Sigmoid colon (tissue), 3 donors: ENCODE measurements around the gene OR2T11.
"Not testable (repeated sequence)": the region's sequence is repeated elsewhere in the genome, so short reads cannot be mapped to it uniquely, and the experiment has no call there.

ENCODE experiments used
- CTCF ChIP-seq, 4 experiments: fragments of 450-650 bp in 3 of 4; fragments of 200-600 bp in 1 of 4; IDR thresholded peaks; one replicate each; pipeline ENCODE4 v1.5.1; 2016 to 2019; ENCODE audit warnings: antibody characterized with exemption in 4 of 4, mild to moderate bottlenecking in 3 of 4, moderate library complexity in 2 of 4
- POLR2A ChIP-seq, 2 donors: fragments of 450-650 bp; IDR thresholded peaks; one replicate each; pipeline ENCODE4 v1.6.1; 2016; ENCODE audit warnings: antibody characterized with exemption in 2 of 2, mild to moderate bottlenecking in 2 of 2, moderate library complexity in 2 of 2

GRCh38 chr1:248641583-248641982, 6.7 kb upstream of the OR2T11 start:
- not testable (repeated sequence) for TF ChIP-seq POLR2A, CTCF (IDR thresholded peaks at IDR 0.05)
